ENCODE results near the gene ADGRA3.
A peak's percentile ranks its signal among the peaks of the same experiment; 100 is the strongest.
"Not testable (repeated sequence)": the region's sequence is repeated elsewhere in the genome, so short reads cannot be mapped to it uniquely, and the experiment has no call there.

Gene ADGRA3

DNA sequence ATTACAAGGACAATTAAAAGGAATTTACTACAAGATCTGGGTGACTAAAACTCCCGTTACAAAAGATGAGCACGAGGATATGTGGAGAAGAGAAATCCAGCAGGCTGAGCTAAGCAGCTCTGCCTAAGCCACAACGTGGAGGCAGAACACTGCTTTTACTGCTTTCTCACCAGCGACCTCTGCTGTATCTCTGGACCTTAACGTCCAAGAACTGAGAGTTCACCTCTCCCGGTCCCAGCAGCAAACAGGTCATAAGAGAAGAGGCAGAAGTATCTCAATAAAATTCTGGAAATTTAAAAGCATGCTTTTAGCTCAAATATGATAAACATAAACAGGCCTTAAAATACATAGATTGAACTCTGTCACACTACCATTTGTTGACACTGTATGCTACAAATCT, 81.0 kb downstream of the ADGRA3 start:
- no peak for DNase-seq
- no peak for ATAC-seq

DNA sequence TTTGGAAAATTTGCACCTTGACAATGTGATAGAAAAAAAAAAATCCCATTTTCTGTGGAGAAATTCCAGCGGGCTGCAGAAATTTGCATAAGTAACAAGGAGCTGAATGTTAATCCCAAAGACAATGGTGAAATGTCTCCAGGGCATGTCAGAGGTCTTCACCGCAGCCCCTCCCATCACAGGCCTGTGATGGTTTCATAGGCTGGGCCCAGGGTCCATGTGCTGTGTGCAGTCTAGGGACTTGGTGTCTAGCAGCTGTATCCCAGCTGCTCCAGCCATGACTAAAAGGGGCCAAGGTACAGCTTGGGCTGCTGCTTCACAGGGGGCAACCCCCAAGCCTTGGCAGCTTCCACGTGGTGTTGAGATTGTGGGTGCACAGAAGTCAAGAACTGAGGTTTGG, 85.2 kb downstream of the ADGRA3 start:
- DNase-seq (no peak), ATAC-seq (no peak)

DNA sequence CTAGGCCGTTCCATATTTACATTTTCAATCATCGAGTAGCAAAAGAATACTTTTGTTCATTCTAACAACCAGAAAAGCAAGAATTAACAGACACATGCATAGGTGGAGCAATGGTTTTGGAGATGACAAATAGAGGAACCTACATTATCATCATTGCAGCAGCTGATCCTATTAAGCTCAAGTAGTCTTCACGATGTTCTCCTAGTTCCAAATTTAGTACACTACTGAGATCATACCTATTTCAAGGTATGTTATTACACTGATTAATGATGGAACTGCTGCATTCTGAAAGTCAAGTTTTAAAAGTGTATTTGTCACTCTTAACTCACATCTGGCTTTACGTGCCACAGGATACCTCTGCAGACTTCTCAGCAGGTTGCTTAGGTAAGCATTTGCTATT, 87.4 kb downstream of the ADGRA3 start:
- ATAC-seq = no peak
- DNase-seq = no peak

DNA sequence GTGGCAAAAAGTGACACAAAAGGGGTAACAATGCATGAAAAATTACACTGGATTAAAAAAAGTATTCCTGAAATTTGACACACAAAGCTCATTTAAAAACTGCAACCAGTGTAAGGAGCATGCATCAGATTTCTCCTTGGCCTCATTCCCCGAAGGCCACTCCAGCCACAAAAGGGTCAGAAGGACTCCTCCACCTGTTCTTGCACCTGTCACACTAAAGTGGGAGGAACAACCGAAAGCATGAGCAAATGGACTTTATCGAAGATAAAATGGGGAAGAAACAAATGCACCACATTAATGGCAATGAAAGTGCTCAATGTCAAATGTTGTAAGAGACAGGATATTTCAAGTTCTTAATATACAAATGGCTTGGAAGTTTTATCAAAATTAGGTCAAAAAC, 88.2 kb downstream of the ADGRA3 start:
- ATAC-seq (no peak), DNase-seq (no peak)

DNA sequence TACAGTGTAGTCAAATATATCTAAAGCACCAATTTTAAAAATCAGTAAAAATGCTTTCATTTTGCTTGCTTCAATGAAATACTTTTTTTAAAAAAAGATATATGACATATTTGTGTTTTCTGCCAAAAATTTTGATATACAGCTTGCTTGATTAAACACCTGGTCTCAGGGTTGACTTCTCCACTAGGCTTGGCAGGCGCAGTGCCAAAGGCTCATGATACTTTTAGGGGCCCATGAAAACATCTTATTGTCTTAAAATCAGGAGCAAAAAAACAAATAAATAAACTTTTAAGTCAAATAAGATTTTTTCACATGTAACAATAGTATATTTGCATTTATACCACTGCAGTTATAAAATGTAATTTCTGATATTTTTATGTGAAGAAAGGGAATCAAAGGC, 95.6 kb downstream of the ADGRA3 start:
- ATAC-seq (no peak), DNase-seq (no peak)

DNA sequence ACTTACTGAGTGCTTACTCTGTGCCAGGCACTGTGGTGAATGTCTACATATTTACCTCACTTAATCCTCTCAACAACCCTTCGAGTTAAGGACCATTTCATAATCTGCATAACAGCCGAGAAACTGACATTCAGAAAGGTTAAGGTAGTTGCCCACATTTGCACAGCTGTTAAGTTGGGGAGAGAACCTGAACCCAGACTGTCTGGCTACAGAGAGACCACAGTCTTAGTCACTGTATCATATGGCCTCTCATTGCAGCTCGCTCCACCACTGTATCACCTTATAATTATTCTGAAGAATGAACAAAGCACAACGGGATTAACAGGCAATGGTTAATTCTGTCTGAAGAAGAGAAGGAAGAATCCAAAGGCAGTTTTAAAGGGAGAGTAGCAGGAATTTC, 98.5 kb downstream of the ADGRA3 start:
- DNase-seq = no peak

DNA sequence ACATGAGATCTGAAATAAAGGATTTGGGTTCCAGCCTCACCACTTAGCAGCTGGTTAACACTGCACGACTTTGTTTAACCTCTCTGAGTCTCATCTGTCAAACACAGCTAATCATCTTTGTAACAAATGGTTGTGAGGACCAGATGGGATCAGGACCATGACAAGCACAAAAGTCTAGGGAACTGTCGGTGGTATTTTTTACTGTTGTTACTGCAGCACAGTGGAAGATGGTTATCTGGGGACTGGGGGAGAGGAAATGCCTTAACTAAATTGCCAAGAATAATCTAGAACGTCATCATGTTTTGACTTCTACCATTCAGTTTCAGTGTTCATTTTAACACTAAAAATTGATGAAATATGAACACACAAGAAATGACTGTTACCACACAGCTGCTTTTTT, 99.5 kb downstream of the ADGRA3 start:
- ATAC-seq = no peak
- no peak for DNase-seq

More for the DNA sequence above, 98.5 kb downstream of the ADGRA3 start:
- peak; percentile 92 for ATAC-seq

DNA sequence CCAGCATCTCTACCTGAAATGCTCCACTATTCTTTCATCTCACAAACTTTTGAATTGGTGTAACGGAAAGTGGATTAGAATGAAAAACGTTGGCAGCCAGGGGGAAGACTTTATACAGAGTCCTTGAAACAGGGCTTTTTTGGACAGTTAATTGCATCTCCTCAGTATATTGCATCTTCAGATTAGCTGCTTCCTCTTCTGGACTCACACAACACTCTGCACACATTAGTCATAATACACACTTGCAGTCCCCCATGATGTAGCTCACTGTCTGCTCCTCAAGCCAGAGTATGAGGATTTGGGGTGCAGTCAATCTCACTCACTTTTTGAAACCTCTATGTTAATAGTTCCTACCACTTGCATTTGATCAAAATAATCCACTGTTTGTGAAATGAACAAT, 101.0 kb downstream of the ADGRA3 start:
- ATAC-seq (no peak), DNase-seq (no peak)

DNA sequence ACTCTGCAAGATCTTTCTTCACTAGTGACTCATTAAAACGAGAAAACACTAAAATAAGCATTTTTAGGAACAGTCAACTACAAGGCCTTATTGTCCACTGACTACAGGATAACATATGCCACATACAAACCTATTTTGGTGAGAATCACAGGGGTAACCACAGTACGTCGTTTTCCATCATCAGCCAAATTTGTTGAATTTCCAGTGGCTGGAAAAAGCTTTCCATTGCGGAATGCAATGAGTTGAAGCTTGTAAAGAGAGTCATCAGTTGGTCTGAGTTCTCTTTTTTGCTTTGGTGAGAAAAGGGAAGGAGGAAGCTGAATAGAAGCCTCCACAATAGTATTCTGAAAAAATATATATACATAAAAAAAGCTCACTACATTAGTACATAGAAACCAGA, 102.4 kb downstream of the ADGRA3 start:
- no peak for DNase-seq
- ATAC-seq = no peak

DNA sequence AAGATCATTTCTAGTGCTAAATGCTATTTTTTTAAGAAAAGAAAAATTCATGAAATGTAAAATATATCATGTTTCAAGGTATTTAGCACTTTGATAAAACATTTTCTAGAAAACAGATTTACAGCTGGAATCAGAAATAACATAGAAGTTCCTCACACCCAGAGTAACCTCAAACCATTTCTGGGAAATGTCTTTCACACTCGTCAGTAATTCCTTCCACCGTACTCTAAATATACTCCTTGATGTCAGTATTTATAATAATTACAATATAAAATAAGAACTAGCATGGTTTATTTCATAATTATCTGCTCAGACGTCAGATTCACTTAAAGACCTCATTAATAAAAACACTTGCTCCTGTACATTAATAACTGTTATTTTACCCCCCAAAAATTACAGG, 103.9 kb downstream of the ADGRA3 start:
- DNase-seq = no peak
- ATAC-seq = no peak

DNA sequence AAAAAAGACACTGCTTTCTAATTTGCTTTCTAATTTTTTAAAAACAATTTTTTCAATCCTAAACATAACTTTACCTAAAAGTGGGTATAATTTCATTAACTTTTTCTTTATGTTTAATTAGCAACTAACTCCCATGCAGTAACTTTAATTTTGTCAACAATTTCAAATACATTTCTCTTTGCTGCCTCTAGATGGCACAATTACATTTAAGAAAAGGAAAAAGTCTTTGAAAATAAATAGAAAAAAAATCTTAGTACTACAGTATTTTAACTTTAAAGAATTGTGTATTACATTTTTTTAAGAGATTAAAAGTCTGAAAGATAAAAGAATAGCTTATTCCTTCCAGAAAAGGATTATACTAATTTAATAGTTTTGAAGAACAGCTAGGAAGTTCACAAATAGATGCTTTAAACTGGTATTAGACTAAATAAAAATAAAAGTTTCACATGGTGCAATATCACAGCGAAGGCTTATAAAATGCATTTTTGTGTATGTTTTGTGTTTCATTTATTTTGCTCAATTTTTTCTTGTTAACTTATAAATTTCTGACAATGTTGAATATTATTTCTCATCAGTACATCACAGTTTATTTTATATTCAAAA, 105.1 kb downstream of the ADGRA3 start:
- no peak for ATAC-seq
- no peak for DNase-seq

DNA sequence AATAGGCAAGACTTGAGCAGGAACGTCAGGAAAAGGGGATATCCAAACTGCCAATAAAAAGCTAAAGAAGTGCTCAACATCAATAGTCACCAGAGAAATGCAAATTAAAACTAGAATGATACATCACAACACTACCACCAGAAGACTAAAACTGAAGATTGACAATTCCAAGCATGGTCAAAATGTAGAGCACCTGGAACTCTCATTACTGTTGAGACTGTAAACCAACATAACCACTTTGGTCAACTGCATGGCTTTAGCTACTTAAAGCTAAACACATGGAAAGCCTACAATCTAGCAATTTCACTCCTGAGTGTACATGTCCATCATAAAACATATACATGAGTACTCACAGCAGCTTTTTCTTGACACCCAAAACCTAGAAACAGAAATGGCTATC, 107.4 kb downstream of the ADGRA3 start:
- ATAC-seq = no peak
- no peak for DNase-seq

DNA sequence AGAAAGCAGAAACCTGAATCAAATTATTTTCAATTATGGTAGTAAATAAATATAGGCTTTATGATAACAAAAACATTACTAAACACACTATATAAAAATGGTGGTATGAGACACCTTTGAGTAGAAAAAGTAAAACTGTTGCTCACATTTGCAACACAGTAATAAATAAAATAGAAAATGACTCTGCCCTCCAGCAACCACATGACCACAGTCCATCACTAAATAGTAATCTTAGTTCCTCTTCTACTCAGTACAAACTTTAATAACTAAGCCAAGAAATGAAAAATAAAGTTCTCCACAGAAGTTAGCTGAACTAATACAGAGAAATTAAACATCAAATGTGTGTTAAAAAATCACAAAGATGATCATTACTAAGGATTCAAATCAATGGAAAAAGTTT, 108.5 kb downstream of the ADGRA3 start:
- no peak for ATAC-seq
- no peak for DNase-seq

DNA sequence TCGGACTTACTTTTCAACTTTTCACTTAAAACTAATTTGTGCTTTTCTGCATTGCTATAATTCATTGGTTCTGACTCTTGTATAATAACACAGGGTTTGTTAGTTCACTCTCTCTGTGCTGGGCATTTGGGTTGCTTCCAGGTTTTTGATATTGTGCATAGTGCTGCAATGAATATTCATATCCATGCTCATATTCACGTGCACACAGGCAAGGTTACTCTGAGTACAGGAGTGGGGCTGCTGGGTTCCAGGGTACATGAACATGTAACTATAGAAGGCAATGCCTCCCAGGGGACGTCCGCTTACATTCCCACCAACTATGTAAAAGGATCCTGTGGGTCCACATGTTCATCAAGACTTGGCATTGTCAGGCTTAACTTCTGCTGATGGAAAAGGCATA, 117.2 kb downstream of the ADGRA3 start:
- no peak for DNase-seq
- no peak for ATAC-seq

DNA sequence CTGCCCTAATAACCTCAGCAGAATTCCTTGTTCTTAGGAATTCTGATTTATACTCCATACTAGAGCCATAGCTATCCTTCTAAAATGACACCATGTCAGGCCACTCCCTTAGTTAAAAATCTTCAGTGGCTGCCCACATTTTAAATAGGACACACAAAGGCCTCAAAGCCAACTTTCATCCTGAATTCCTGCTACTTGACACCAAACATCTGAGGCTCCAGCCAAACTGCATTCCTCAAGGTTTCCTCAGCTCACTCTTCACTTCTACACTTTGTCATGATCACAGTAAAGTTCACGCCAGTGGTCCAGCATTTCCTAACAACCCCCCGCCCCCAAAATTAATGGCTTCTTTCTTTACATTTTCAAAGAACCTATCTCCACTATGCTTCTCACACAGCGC, 124.3 kb downstream of the ADGRA3 start:
- ATAC-seq = no peak
- DNase-seq = no peak

DNA sequence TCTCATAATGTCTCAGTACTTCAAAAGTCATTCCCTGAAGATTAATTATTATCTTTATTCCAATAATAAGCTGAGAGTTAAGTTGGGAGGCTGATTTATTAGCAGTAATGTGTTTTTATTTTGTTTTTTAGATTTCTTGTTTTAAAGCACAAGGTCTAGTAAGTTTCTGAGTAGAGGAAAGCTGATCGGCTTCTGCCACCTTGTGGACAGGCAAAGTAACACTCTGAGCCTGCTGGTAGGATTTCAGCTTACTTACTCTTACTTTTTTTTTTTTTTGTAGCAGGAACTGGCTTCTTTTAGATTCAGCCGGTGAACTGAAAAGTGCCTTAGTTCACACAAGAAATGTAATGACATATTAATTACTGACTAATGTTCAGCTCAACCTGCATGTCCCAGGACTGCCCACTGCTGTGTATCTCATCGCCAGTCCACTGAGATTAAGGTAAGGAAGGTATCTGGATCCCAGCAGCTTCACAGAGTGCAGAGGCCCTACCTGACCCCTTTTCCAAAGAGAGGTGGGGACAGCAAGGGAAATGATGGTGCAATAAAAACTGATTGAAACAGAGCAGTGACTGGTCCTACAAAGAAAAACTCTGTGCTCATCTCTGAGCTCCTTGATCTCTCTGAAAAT, 126.5 kb downstream of the ADGRA3 start:
- DNase-seq (peak; percentile 29), ATAC-seq (peak; percentile 32)

DNA sequence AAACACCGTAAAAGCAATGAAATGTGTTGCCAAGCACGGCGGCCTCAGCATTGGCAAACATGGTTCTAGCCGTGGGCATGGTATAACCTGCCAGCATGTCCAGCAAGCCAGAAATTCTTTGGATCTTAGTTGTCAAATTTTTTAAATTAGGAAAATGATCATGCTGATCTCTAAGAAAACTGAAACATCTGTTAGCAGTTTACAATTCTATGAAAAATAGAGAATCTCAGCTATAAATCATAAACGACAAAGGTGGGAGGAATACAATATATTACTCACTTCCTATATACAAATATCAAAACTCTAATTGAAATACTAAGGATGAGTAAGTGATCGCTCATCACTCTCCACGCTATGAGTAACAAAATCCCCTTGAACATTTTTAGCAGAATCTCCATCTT, 130.3 kb downstream of the ADGRA3 start:
- no peak for DNase-seq
- peak; percentile 77 for ATAC-seq

DNA sequence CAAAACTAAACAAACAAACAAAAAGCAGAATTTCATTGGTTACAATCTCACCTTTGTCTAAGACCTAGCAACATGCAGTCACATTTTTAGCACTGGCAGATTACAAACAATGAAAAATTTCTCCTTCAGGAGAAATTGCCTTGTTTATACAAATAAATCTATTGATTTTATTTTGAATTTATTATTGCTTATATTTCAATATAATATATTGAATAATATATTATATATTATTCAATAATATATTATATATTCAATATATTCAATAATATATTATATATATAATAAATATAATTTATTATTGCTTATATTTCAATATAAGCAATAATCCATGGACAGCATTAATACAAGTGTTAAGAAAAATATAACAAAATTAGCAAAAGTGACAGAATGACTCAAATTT, 131.7 kb downstream of the ADGRA3 start:
- DNase-seq = no peak
- no peak for ATAC-seq

DNA sequence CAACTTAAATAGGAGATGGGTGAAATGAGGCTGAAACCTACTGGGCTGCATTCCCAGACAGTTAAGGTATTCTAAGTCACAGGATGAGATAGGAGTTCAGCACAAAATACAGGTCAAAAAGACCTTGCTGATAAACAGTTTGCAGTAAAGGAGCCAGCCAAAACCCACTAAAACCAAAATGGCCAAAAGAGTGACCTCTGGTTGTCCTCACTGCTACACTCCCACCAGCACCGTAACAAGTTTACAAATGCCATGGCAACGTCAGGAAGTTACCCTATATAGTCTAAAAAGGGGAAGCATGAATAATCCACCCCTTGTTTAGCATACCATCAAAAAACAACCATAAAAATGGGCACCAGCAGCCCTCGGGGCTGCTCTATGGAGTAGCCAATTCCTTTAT, 133.7 kb downstream of the ADGRA3 start:
- ATAC-seq, DNase-seq: not testable (repeated sequence)

DNA sequence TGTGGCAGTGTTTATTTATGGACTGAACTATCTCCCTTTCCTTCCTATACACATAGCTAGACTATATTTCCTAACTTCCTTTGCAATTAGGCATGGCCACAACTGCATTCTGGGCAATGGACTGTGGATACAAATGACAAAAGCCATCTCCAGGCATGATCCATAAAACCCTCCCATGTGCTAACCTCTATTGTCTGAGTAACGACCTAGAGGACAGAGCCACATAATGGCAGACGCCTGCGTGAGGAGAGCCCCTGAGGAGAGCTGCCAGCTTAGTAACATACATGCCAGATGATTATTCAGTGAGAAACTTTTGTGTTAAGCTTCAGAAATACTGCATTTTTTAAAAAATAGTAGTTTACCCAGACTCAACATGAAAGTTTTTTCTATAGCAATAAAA, 142.9 kb downstream of the ADGRA3 start:
- no peak for ATAC-seq
- DNase-seq = no peak

DNA sequence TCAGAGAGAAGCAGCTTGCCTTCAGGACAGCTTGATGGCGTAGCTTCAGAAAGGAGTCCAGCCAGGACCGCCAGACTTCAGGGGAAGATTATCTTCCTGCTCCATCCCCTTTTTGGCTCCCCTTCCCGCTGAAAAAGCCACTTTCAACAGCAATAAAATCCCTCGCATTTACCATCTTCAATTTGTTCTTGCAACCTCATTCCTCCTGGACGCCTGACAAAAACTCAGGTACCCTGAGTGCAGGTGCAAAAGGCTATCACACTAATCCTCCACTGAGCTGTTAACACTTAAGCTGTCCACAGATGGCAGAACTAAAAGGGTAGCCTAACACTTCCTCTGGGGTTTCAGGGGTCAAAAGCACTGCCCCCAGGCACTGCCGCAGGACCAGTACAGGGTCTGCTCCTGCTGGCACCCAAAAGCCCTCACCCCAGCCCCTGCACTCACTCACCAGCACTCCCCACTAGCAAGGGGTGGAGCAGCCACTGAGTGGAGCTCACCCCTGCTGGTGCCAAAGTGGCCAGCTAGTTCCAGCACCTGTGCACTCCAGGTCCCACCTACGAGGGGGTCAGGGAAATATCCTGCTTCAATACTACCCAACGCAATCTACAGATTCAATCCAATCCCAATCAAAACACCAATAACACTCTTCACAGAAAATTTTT, 145.8 kb downstream of the ADGRA3 start:
- no peak for DNase-seq
- no peak for ATAC-seq

DNA sequence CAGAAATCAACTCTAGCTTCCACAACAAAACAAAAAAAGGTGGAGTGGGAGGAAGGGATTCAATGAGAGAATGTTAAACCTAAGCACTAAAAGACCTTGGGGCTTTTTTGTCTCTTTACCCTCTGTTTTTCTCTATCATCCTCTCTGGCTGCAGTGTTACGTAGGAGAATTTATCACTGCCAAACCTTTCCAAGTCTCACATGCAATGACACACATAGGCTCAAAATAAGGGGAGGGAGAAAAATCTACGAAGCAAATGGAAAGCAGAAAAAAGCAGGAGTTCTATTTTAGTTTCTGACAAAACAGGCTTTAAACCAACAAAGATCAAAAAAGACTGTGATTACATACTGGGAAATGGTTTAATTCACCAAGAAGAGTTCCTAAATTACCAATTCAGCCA, 152.1 kb downstream of the ADGRA3 start:
- ATAC-seq (no peak), DNase-seq (no peak)

DNA sequence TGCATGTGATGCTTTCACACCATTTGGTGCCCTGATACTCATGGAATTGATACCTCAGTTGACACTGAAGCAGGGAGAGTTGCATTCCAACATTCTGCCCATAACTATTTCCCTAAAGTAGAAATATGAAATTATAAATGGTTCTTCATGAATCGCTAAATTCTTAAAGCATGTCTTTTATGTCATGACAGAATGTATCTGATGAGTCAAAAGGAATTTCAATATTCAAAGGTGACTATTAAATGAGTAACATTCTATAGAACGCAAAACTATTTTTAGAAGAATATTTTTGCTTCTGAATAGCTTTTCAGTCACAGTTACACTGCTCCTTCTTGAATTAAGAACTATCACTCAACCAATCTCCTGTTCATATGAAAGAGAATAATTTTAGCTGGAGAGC, 152.8 kb downstream of the ADGRA3 start:
- ATAC-seq = no peak
- no peak for DNase-seq

DNA sequence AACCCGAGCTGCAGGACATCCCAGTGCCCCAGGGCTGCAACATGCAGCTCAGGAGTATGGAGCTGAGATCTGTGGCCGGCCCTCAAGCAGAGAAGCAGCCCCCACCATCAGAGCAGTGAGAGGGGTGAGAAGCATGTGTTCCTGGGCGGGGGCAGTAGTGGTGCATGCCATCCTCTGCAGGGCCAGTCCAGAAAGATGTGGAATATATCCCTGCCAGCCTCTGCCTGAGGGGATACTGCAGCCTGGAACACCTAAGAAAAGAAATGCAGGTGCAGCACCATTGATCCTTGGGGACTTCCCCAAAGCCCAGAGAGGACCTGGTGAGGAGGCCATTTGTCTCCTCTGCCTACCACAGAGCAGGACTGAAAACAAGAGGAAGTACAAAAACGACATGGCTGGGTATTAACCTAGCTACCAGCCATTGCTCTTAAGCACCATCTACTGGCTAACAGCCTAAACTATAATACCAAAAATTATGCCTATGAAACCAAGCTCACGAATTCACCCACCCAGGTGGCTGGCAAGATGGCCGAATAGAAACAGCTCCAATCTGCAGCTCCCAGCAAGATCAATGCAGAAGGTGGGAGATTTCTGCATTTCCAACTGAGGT, 158.8 kb downstream of the ADGRA3 start:
- ATAC-seq (no peak), DNase-seq (no peak)
